ENCODE measurements around the gene CAMTA2.

- TF ChIP-seq ARNT (IDR thresholded peaks at IDR 0.05) (no peak), FOXK2 (IDR thresholded peaks at IDR 0.05) (no peak), ELF4 (IDR thresholded peaks at IDR 0.05) (no peak), FOXA1 (IDR thresholded peaks at IDR 0.05) (no peak), SP1 (IDR thresholded peaks at IDR 0.05) (no peak), ZNF384 (IDR thresholded peaks at IDR 0.05) (no peak)
Measured at GRCh38 chr17:4959261-4959965, 28.1 kb downstream of the CAMTA2 start.

Measured in HEK293T (cell line).